GM20000 (cell line): ENCODE measurements around the gene EN1.
A peak's percentile ranks its signal among the peaks of the same experiment; 100 is the strongest.

Experiments used
- DNase-seq: peaks from one replicate; pipeline ENCODE4 v3.0.0; 2012; ENCODE audit warnings: low spot score
- CTCF ChIP-seq: IDR thresholded peaks from 2 replicates; pipeline ENCODE4 v1.5.1; 2012; ENCODE audit warnings: mild to moderate bottlenecking, control low read depth; ENCODE audit errors: extremely low read depth, missing control alignments

EN1 gene

GRCh38 chr2:118850901-118851415 is 3.5 kb upstream of the EN1 start:
- no peak for TF ChIP-seq CTCF
- peak; percentile 29 for DNase-seq

- peak; percentile 24 for DNase-seq
- TF ChIP-seq CTCF: no peak
Measured at GRCh38 chr2:118850168-118850900, 2.9 kb upstream of the EN1 start.

- DNase-seq: peak; percentile 31
- TF ChIP-seq CTCF: no peak
Measured at GRCh38 chr2:118849226-118850167, 2.0 kb upstream of the EN1 start.

GRCh38 chr2:118848381-118849225 is 1.2 kb upstream of the EN1 start:
- TF ChIP-seq CTCF: no peak
- DNase-seq: peak; percentile 36

GRCh38 chr2:118847762-118848172 is 319 bp upstream of the EN1 start:
- TF ChIP-seq CTCF: no peak
- peak; percentile 31 for DNase-seq

- TF ChIP-seq CTCF: no peak
- peak; percentile 42 for DNase-seq
Measured at GRCh38 chr2:118846442-118846952, 951 bp downstream of the EN1 start.
